GM12864 (cell line): ENCODE measurements around the gene FBXO8.

ENCODE experiments used
- DNase-seq: peaks from one replicate; pipeline ENCODE4 v3.0.0-alpha.2; 2011; ENCODE audit warnings: low read depth
- H3K4me3 ChIP-seq: 2 replicates; pipeline ENCODE4 v1.5.1; 2011; ENCODE audit warnings: mild to moderate bottlenecking, low read depth, low read length, control low read depth
- TF ChIP-seq, protein P1 (sequence below): IDR thresholded peaks from 2 replicates; pipeline ENCODE4 v1.5.1; 2011; ENCODE audit warnings: low read depth, mild to moderate bottlenecking, moderate library complexity, low read length, control low read depth, inconsistent platforms; ENCODE audit errors: missing control alignments

FBXO8 gene

DNA sequence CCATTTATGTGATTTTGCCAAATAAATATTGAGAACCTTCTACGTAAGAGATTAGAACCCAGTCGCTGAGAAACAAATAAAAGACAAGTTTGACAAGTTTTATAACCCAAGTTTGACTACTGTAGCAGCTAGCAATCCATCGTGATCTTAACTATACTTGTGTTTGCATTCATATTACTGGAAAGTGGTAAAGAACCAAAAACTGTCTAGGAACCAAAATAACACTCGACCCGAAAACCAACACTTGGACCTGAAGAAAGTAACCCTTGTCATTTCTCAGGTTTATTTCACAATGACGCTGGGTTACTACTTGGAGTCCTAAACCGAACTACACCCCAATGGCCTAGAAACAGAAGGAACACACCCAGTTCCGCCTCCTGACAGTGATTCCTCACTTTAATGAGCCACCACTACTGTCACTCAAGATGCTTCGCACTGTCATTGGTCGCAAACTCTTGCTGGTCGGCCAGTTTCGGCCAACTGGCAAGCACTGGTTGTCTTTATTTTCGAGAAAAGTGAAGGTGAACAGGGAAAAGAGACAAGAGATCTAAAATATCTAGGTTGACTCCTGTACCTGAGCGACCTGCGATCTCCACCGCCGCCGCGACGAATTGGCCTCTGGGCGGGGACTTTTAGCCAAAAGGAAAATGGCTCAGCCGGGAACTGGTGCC, 496 bp downstream of the FBXO8 start:
- H3K4me3 ChIP-seq, result peak overlapping the region; percentile 95
- TF ChIP-seq, protein P1, sequence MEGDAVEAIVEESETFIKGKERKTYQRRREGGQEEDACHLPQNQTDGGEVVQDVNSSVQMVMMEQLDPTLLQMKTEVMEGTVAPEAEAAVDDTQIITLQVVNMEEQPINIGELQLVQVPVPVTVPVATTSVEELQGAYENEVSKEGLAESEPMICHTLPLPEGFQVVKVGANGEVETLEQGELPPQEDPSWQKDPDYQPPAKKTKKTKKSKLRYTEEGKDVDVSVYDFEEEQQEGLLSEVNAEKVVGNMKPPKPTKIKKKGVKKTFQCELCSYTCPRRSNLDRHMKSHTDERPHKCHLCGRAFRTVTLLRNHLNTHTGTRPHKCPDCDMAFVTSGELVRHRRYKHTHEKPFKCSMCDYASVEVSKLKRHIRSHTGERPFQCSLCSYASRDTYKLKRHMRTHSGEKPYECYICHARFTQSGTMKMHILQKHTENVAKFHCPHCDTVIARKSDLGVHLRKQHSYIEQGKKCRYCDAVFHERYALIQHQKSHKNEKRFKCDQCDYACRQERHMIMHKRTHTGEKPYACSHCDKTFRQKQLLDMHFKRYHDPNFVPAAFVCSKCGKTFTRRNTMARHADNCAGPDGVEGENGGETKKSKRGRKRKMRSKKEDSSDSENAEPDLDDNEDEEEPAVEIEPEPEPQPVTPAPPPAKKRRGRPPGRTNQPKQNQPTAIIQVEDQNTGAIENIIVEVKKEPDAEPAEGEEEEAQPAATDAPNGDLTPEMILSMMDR, result no peak
- DNase-seq, result peak; percentile 94

DNA sequence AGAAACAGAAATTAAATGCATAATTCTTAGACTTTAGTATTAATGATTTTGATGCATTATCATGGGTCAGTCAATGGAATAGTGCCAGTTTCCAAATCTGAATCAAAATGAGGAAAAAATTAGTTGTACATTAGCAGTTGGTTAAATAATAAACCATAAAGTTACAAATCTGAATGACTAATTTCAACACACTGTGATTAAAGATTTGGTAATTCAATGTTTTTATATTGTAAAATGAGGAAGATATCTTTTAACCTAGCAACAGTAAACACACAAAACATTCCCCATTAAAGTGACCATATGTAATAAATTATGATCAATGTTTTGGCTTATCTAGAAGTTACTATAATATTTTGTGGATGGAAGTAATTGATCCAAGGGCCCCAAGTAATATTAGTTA, 1.6 kb downstream of the FBXO8 start:
- no peak overlapping the region for H3K4me3 ChIP-seq
- no peak for DNase-seq
- TF ChIP-seq, protein P1, result no peak

DNA sequence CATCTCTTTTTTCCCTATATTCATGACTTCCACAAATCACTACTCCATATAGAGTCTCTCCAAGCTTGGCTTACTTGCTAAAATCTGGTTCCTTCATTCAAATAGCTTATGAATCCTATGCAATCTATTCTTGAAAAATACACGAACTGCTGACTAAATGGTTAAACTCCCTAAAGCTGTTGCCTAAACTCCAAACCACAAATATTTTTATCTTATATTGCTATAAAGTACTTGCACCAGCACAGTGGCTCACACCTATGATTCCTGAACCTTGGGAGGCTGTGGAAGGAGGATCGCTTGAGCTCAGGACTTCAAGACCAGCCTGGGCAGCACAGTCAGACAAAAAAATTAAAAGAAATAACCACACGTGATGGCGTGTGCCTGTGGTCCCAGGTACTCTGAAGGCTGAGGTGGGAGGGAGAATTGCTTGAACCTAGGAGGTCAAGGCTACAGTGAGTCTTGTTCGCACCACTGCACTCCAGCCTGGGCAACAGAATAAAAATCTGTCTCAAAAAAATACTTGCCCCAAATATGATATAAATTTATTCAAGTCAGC, 2.2 kb downstream of the FBXO8 start:
- H3K4me3 ChIP-seq, result no peak overlapping the region
- no peak for DNase-seq
- TF ChIP-seq, protein P1, result no peak

DNA sequence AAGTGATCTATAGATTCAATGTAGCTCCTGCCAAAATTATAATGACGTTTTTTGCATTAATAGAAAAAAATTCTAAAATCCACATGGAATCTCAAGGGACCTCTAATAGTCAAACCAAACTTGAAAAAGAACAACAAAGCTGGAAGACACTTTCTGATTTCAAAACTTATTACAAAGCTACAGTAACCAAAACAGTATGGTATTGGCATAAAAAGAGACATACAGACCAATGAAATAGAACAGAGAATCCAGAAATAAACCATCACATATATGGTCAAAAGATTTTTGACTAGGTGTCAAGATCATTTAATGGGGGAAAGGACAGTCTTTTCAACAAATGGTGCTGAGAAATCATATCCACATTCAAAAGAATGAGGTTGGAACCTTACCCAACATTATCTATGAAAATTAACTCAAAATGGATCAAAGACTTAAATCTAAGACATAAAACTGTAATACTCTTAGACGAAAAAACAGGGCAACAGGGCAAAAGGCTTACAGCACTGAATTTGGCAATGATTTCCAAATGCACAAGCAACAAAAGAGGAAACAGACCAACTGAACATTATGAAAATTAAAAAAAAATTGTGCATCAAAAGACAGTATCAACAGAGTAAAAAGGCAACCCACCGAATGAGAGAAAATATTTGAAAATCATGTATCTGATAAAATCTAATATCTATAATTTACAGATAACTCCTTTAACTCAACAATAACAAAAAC, 3.9 kb downstream of the FBXO8 start:
- TF ChIP-seq, protein P1, result no peak

DNA sequence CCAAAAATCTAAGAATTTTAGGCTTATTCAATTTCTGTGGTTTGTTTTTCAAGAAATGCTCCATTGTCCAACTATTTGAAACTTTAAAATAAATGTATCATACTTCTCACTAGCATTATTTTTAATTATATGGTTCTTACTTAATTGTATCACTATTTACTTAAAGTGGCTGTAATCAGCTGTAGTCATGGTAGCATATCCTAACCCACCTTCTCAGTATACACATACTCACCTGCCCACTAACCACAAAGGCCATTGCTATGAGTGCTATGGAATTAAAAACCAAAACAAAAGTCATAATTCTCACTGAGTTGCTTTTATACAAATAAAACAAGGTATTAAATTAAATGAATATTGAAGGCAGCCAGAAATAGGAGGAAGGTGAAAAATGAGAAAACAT, 5.0 kb downstream of the FBXO8 start:
- DNase-seq, result no peak
- no peak overlapping the region for H3K4me3 ChIP-seq
- TF ChIP-seq, protein P1, result no peak

More for the DNA sequence above, 3.9 kb downstream of the FBXO8 start:
- H3K4me3 ChIP-seq, result no peak overlapping the region
- no peak for DNase-seq

DNA sequence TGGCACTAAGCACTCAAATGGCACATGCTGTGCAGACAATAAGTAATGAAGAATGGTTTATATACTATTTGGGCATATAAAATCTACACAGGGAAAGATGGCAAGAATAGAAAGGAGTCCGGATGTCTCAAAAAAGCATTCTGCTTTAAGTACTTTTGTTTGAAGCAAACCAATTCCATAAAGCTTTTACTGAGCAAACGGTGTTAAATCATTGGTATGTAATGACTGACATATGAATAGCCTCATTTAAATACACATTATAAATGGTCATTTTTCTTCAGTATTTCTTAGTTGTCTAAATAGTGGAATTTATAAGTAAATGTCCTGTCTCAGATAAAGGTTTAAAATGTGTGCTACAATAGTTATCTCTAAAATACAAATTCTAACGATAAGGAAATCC, 6.0 kb downstream of the FBXO8 start:
- DNase-seq, result no peak
- TF ChIP-seq, protein P1, result no peak
- no peak overlapping the region for H3K4me3 ChIP-seq
